GM18520 (cell line): Measurements from ENCODE around the gene TMBIM4.

Experiments
- ATAC-seq: cut with Tn5 transposase; IDR thresholded peaks from one replicate; pipeline ENCODE4 v1.9.1; 2021; ENCODE audit not compliant: unreplicated experiment

The TMBIM4 gene

DNA sequence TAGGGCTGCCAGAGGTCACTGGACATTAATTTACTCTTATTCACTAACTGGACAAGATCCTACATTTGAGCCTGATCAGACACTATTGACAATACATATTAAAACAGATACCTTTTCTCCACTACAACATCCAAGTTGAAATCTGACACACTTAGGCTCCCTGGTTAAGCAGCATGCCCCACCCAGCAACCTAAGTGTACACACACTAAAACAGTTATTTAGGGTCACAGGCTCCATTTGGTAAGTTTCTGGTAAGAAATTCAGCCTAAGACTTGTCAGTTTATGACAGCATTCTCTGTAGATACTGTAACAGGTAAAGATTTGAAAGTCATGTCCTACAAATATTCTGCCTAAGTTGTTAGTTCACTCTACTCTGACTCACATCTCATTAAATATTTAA is 27.0 kb downstream of the TMBIM4 start:
- no peak for ATAC-seq

DNA sequence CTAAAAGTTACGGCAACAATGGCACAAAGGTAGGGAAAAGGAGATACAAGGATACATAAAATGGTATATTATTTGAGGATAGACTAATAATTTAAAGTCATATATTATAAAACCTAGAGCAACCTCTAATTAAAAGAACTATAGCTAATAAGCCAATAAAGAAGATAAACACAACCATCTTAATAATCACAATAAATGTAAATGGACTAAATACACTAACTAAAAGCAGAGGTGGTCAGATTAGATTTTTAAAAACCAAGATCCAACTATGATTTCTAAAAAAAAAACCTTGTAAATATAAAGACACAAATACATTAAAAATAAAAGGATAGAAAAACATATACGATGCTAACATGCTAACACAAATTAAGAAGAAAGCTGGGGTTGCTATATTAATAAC is 28.5 kb downstream of the TMBIM4 start:
- ATAC-seq: no peak

DNA sequence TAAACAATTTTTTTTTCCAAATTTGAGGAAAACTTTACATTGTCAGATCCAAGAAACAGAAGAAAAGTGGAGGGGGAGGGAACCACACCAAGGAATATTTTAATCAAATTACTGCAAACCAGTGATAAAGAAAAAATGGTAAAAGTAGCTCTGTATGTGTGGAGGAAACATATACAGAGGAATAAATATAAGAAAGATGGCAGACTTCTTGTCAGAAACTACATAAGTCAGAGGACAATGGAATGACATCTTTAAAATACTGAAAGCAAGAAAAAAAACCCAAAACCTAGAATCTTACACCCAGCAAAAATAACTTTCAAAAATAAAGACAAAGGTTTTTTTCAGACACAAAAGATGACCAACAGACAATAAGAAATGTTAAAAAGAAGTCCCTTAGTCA is 29.1 kb downstream of the TMBIM4 start:
- no peak for ATAC-seq

DNA sequence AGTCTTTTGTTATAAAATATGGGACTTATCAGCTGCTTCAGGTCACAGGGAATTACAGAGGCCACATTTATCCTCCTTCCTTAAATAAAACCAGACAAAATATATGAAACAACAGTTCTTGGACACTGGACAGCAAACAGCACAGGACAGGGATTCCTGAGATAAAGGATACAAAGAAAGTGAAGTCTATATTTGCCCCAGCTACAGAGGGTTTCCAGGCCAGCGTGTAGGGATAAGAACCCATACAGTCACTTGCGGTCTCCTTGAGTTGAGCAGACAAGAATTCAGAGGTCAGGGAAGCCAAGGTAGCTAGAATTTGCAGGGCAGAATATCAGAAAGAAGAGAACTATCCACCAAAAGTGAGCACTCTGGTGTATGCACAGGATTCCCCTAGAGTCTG is 30.5 kb downstream of the TMBIM4 start:
- ATAC-seq: no peak

DNA sequence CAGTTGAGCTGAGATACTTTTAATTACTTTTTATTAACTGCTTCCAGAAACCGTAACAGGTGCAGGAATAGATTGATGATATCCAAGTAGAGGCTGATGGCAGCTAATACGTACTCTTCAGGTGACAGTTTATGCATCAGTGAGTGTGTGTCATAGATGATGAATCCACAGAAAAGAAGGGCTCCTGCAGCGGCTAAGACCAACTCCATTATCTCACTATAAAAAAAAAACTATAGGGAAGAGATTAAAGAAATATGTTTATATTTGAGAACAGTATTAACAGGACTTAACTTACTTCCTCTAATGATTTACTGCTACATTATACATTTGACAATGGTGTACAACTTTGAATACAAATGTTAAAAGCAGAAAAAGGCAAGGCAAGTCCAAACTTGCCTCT is 31.9 kb downstream of the TMBIM4 start:
- no peak for ATAC-seq

DNA sequence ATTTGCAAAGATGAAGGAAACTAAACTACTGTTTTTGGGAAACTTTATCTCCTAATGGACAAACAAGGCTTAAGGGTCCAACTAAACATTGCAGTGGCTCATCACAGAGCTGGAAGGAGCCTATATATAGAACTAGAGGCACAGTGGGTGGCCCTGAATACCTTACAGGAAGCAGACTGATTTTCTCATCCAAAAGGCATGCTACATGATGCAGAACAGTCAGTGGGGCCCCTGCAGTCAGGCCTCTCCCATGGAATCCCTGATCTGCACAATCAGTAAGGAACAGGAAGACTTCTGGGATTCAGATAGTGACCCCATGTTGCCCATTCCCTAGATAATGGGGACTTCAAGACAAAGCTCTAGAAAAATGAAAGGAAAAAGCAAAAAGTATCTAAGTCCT is 37.4 kb downstream of the TMBIM4 start:
- no peak for ATAC-seq

DNA sequence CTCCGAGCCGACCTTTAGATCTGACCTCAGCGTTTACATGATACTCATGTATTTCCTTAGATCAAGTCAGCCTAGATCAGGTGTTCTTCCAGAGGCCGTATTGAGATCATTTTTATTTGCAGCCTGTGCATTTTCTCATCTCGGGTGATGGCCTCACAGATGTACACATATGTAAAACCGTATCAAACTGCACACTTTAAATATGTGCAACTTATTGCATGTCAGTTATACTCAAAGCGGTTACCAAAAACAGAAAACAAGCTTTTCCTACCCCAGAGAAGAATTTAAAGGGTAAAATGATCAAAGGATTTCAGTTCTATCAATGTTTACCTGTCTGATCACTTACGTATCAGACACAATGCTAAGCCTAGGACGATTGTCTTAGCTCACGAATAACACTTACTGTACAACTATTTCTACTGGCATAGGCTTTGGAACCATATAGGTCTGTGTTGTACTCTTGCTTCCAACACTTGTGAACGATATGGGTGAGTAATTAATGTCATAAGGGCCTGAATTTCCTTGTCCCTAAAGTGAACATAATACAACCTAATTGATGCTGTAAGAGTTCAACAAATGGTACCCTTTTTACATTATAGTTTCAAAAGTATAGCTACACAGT is 38.6 kb downstream of the TMBIM4 start:
- ATAC-seq: no peak

DNA sequence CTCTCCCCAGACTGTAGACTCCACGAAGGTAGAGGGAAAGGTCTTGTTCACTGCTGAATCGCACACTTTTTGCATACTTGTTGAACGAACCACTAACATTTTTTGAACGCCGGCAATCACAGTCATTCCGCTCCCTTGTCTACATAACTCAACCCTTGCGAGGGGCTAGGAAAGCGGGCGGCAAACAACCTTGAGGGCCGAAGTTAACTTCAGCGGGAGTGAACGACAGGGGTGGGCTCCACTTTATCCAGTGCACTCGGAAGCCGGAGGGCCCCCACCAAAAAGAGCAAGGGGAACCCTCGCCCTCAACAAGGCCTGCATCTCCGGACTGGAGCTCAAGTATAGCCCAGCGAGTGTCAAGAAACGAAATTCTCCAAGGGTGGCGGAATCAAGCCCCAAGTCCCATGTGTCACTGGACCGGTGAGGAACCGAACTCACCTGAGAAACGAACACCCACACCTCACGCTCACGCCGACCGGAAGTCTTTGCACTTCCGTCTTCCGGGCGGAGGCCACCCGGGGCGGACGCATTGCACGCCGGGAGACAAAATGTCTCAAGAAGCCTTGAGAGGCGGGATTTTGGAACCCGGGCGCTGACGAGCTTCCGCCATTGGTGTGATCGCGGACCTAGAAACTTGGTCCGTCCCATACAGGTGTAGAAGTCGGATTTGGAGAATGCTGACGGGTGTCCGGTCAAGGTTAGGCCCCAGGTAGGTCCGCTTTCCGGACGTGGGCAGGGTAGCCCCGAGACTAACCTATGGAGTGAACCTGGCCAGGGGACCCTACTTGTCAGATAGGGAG is 39.3 kb downstream of the TMBIM4 start, which contains the start of gene LLPH:
Gene LLPH (minus strand): TSS at position 484 of the 800 bp plus-strand sequence. CDS start 1,644 bp downstream, outside the sequence.
- peak; percentile 96 for ATAC-seq

DNA sequence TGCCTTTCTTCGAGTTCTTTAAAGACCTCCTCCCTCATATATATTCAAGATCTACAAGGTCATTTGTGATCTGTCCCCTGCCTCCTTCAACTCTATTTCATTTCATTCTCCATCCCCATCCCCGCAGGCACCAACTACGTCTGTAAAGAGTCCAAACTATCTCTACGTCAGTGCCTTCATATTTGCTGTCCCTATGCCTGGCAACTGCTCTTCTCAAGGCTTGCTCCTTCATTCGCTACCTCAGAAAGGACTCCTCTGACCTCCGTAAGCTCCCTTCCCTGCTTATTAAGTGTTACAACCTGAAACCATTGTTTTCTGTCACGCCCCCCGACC is 39.9 kb downstream of the TMBIM4 start:
- no peak for ATAC-seq

DNA sequence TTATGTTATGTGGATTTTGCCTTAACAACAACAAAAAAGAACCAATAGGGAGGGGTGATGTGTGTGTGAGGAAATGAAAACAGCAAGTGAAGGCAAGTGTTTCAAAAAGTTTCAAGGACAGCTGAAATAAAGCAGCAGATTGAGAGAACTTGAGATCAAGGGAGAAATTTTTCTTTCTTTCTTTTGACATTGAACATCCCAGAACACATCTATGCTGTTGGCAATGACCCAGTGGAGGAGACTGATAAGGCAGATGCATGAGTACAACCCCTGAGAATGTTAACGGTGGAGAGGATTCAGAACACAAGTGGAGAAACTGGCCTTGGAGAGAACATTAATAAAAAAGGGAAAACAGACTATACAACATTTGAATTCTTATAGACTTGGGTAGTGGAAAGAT is 42.1 kb downstream of the TMBIM4 start:
- ATAC-seq: no peak

DNA sequence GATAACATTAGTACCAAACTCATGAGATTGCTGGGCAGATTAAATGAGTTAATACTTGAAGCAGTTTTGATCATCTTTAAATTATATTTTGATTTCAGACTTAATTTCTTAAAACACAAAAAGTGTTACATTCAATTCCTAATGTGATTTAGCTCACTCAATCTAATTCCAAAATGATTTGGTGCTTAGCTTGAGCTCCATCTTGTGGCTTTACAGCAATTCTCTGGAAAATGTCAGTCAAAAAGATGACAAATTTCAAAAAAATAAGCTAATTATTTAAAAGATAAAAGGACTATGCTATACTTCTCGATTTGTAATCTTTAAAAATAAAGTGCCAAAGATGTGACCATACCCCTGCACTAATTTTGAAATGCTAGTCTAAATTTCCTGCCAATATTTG is 49.3 kb downstream of the TMBIM4 start:
- ATAC-seq: no peak

DNA sequence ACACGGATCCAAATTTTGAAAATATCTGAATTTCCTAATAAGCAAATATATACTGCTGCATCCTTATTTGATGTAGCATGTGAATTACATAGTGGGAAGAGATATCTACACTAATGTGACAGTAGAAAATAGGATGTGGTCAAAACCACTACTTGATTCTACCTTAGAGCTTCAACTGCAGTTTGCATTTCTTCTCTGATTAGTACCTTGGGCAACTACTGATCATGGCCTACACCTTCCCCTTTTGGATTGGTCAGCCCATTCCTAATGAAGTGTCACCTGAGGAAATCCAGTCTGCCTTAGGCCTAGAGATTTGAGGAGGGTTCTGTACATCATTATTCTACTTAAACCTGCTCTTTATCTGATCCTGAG is 49.9 kb downstream of the TMBIM4 start:
- ATAC-seq: no peak

DNA sequence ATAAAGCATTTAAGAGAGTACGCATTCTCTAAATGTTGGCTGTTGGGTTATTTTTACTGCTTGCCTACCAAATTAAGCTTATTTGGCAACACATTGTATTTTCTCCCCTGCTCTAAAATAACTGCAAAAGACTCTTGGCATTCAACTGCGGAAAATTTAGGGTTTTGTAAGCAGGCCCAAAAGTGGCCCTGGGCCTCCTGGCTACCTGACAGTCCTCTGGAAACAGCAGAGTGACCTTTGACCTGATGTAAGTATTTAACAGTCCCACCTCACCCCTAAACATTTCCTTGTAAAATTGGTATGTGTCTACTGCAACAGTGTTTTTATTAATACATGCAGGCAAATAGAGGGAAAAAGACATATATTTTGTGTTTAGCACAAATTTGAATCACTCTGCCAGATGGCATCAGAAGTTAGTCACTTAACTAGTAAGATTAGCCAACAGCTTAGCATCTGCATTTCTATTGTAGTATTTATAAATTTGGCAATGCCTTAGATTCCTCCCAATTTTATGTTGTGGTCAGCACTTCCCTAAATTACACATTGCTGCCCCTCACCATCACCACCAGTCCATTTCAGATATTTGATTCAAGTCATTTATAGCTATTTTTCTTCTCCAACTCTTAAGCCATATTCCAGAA is 50.4 kb downstream of the TMBIM4 start:
- ATAC-seq: no peak

DNA sequence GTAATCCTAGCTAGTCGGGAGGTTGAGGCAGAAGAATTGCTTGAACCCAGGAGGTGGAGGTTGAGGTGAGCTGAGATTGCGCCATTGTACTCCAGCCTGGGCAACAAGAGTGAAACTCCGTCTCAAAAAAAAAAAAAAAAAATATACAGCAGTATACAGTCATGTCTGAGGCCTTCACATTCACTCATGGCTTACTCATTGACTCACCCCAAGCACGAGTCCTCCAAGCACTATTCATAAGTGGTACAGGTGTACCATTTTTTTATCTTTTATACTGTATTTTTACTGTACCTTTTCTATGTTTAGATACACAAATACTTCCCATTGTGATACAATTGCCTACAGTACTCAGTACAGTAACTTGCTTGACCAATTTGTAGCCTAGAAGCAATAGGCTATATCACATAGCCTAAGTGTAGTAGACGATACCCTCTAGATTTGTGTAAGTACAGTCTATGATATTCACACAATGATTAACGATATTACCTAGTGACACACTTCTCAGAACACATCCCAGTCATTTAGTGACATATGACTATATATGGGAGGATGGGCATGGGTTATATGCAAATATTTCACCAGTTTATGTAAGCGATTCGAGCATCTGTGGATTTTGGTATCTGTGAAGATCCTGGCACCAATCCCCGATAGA is 51.4 kb downstream of the TMBIM4 start:
- no peak for ATAC-seq

DNA sequence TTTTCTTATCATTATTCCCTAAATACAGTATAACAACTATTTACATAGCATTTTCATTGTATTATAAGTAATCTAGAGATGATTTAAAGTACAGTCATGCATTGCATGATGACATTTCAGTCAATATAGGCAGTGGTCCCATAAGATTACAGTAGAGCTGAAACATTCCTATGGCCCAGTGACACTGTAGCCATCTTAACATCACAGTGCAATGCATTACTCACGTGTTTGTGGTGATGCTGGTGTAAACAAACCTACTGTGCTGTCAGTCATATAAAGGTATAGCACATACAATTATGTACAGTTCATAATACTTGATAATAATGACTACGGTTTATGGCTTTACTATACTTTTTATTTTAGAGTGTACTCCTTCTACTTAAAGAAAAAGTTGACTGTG is 52.6 kb downstream of the TMBIM4 start:
- no peak for ATAC-seq

DNA sequence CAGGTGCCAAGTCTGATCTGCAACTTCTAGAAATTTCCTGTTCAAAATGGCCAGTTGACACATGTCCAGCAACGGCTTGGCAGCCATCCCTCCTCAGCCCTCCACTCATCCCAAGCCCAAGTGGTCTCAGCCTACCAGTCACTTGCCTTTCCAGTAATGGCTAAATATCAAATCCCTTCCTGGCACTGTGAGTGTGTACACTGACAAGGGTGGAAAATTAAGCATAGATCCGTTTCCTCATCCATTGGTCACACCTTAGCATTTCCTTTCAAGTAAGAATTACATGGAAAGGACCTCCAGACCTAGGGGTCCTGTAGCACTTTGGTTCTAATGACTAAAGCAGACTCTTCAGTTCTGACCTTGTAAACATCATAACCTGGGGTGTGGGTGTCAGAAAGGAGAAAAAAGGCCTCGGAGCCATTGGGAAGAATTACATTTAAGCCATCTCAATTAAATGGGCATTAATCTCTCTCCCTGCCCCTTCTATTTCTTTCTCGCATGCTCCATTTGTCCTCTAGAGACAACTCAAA is 54.7 kb downstream of the TMBIM4 start:
- ATAC-seq: no peak

DNA sequence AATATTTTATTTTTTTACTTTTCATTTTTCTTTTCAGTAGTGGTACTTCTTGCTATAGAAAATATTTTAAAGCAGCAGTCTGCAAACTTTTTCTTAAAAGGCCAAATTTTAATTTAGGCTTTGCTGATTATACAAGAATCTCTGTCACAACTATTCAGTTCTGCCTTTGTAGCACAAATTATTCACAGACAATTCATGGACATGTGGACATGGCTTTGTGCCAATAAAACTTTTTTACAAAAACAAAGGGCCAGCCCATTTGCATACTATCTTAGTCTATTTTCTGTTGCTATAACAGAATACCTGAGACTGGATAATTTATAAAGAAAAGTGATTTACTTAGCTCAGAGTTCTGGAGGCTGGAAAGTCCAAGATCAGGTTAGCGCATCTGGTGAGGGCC is 56.3 kb downstream of the TMBIM4 start:
- ATAC-seq: no peak

DNA sequence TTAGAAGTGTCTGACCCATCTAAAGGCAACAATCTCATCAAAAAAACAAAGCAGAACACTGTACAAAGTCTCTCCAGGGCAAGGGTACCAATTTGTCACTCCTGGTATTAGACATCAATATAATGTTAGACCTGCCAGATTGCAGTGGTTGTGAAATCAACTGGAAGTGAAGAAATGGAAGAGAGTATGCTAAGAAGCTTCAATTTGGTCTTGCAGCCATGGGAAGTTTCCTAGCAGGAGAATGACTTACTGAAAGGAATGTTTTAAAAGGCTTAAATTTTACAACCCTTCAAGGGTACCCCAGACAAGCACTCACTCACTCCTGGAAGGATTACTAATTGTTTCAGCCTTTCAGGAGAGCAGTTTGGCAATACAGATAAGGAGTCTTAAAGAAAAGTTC is 58.2 kb downstream of the TMBIM4 start:
- ATAC-seq: no peak

DNA sequence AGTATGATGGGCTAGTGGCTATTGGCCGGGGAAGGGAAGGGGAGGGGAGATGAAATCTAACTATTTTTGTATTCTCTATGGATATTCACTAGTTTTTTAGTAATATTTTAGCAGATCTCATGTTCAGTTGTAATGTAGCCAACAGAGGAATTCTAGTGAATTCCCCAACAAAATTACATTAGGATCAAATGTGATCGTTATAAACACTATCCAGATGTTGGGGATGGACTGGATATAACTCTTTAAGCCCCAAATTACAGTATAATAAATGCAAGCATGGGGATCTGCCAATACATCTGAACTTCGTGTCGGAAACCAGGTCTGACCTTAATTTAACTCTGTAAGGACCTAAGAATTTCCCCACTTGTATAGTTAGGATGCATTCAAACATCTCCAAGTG is 60.7 kb downstream of the TMBIM4 start:
- ATAC-seq: no peak

DNA sequence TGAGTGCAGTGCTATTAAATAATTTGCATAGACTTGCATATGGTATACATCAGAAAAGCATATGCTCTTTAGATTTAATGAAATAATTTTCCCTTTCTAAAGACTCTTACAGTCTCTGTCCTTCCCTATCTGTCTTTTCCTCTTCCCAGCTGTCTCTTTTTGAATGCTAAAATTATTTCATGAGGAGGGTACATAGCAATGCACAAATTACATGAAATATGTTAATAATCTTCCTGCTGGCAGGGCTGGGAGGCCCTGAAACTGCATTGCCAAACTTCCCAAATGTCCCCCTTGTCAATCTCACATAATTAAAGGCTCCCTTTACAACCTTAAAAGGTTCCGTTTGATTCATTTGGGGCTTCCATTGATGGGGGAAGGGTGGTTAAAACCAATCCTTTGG is 61.4 kb downstream of the TMBIM4 start:
- ATAC-seq: no peak

DNA sequence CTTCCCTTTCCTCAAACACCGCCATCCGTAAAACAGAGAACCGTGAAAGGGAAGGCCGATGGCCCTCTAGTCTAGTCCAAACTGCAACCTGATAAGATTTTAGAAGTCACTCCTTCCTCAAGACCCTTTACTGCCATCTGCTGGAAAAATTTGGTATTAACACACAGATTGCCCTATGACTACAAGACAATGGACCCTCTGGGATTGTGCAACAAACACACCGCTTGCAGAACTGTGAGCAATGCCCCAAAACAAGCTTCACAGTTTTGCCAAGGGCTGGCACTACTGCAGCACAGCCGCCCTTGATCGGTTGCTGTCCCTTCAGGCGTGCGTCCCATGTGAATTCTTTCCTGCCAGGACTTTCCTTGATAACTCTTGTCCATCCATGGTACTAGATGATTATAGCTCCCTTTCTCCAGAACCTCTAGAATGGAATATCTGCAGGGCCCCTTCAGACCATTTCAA is 62.3 kb downstream of the TMBIM4 start:
- ATAC-seq: peak; percentile 76
